Vagina (tissue), 2 donors: ENCODE measurements around the gene FAAP20. TPM values are rescaled to one million over a fixed set of nuclear protein-coding genes. Genes with fewer than 3 reads are reported as not detected.

Experiments
- DNase-seq, 2 donors: peaks; one replicate each; pipeline ENCODE4 v3.0.0-alpha.2; 2017; ENCODE audit errors: extremely low spot score in 2 of 2
- H3K27ac ChIP-seq: fragments of 200-600 bp; sonication (generic); one replicate; pipeline ENCODE4 v1.5.1; 2019
- H3K27me3 ChIP-seq: fragments of 200-600 bp; sonication (generic); one replicate; pipeline ENCODE4 v1.5.1; 2019
- H3K36me3 ChIP-seq, 2 donors: fragments of 200-600 bp; sonication (generic); one replicate each; pipeline ENCODE4 v1.5.1; 2017 to 2019
- H3K4me1 ChIP-seq: fragments of 200-600 bp; sonication (generic); one replicate; pipeline ENCODE4 v1.5.1; 2019
- H3K4me3 ChIP-seq, 2 donors: fragments of 200-600 bp; sonication (generic); 1 replicate in 1 of 2; 2 replicates in 1 of 2; pipeline ENCODE4 v1.5.1; 2016 to 2019
- H3K9me3 ChIP-seq: fragments of 200-600 bp; sonication (generic); one replicate; pipeline ENCODE4 v1.5.1; 2019
- POLR2A ChIP-seq, 2 donors: fragments of 450-650 bp; IDR thresholded peaks; one replicate each; pipeline ENCODE4 v1.6.1; 2017; ENCODE audit warnings: antibody characterized with exemption in 2 of 2, mild to moderate bottlenecking in 2 of 2, moderate library complexity in 2 of 2
- POLR2AphosphoS5 ChIP-seq, 2 donors: sonication (generic); formaldehyde crosslinking; IDR thresholded peaks; one replicate each; pipeline ENCODE4 v1.9.0; 2017; ENCODE audit warnings: antibody characterized with exemption in 2 of 2, mild to moderate bottlenecking in 2 of 2, low read depth in 1 of 2; ENCODE audit not compliant: insufficient read depth in 1 of 2
- intact Hi-C: fragments of 100-400 bp; cut with DNase I; formaldehyde crosslinking; loops from one replicate; pipeline ENCODE4 v1.15.1; 2023
- total RNA-seq: library from RNA; depleted of rRNA; stranded (reverse); fragments of >200 nt; gene quantifications from one replicate; pipeline ENCODE4 v1.2.3, GENCODE V29; 2016
- TF ChIP-seq, protein P1 (sequence below), 3 experiments: fragments of 450-650 bp in 2 of 3; fragments of 200-600 bp in 1 of 3; sonication (generic) in 1 of 3; IDR thresholded peaks; one replicate each; pipeline ENCODE4 v1.5.1; 2017 to 2019; ENCODE audit warnings: antibody characterized with exemption in 3 of 3, mild to moderate bottlenecking in 2 of 3, moderate library complexity in 2 of 3

FAAP20 gene
- total RNA-seq, 1 donor from 2014 or later: 92.3 TPM

- intact Hi-C loops: no loop called here
- Histone ChIP-seq H3K4me1 (peaks cover 59% of the 10 kb centered on the region), H3K4me3 (no peak overlapping the region), H3K27me3 (no peaks in the 10 kb centered on the region), H3K36me3 (no peaks in the 10 kb centered on the region), H3K27ac (no peak overlapping the region), H3K9me3 (no peaks in the 10 kb centered on the region)
- no peak for TF ChIP-seq POLR2AphosphoS5 (IDR thresholded peaks at IDR 0.05; ENCODE audit: insufficient read depth in 1 of 2, low read depth in 1 of 2)
- TF ChIP-seq POLR2A (IDR thresholded peaks at IDR 0.05): no peak
- TF ChIP-seq, protein P1, sequence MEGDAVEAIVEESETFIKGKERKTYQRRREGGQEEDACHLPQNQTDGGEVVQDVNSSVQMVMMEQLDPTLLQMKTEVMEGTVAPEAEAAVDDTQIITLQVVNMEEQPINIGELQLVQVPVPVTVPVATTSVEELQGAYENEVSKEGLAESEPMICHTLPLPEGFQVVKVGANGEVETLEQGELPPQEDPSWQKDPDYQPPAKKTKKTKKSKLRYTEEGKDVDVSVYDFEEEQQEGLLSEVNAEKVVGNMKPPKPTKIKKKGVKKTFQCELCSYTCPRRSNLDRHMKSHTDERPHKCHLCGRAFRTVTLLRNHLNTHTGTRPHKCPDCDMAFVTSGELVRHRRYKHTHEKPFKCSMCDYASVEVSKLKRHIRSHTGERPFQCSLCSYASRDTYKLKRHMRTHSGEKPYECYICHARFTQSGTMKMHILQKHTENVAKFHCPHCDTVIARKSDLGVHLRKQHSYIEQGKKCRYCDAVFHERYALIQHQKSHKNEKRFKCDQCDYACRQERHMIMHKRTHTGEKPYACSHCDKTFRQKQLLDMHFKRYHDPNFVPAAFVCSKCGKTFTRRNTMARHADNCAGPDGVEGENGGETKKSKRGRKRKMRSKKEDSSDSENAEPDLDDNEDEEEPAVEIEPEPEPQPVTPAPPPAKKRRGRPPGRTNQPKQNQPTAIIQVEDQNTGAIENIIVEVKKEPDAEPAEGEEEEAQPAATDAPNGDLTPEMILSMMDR (IDR thresholded peaks at IDR 0.05): no peak
- no peak for DNase-seq
Measured at GRCh38 chr1:2202008-2202575, 7.5 kb upstream of the FAAP20 start.

DNA sequence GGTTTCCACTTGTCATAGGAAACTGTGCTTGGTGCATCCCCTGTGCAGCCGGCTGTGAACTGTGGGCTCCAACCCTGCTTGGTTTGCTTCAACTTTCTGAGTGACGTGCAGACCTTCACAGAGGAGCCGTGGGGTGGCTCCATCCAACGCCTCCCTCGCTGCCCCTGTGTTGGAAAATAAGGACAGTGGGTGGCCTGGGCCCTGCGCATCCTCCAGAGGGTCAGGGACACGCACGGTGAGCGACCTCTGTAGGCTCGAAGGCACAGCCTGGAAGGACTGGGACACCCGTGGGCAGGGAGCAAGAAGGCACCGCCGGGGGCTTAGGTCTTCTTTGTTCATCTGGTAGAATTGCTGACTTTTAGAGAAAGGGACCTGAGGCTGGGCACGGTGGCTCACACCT is 6.5 kb upstream of the FAAP20 start:
- no peak overlapping the region for H3K27ac ChIP-seq
- H3K36me3 ChIP-seq: no peaks in the 10 kb centered on the region
- intact Hi-C loops: no loop called here
- TF ChIP-seq, protein P1 (IDR thresholded peaks at IDR 0.05): no peak
- TF ChIP-seq POLR2A (IDR thresholded peaks at IDR 0.05) (no peak), POLR2AphosphoS5 (IDR thresholded peaks at IDR 0.05; ENCODE audit: insufficient read depth in 1 of 2, low read depth in 1 of 2) (no peak)
- no peak for DNase-seq
- peaks cover 49% of the 10 kb centered on the region for H3K4me1 ChIP-seq
- no peaks in the 10 kb centered on the region for H3K9me3 ChIP-seq
- H3K27me3 ChIP-seq: no peaks in the 10 kb centered on the region
- no peak overlapping the region for H3K4me3 ChIP-seq

DNA sequence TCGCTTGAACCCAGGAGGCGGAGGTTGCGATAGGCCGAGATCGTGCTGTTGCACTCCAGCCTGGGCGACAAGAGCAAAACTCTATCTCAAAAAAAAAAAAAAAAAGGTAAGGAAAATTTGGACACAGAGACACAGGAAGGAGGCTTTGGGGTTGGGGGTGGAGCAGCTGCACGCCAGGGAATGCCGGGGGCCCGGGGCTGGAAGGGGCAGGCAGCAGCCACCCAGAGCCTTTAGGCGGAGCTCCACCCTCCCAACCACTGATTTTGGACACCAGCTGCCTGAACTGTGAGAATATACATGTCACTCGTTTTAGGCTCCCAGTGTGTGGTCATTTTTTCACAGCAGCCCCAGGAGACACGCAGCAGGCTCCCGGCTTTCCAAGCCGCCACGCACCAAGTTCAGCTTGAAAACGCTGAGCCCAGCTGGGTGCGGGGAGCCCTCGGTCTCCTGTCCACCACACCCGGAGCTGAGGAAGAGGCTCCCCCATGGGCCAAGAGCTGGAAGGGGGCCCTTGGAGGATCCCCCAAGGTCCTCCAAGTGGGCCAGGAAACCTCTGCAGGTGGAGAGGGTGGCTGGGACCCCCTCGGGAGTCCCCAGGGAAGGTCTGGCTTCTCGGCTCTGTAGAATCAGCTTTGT is 5.9 kb upstream of the FAAP20 start:
- no peak overlapping the region for H3K27ac ChIP-seq
- TF ChIP-seq POLR2AphosphoS5 (IDR thresholded peaks at IDR 0.05; ENCODE audit: insufficient read depth in 1 of 2, low read depth in 1 of 2): no peak
- TF ChIP-seq, protein P1 (IDR thresholded peaks at IDR 0.05): no peak
- TF ChIP-seq POLR2A (IDR thresholded peaks at IDR 0.05): no peak
- intact Hi-C loops: no loop called here

DNA sequence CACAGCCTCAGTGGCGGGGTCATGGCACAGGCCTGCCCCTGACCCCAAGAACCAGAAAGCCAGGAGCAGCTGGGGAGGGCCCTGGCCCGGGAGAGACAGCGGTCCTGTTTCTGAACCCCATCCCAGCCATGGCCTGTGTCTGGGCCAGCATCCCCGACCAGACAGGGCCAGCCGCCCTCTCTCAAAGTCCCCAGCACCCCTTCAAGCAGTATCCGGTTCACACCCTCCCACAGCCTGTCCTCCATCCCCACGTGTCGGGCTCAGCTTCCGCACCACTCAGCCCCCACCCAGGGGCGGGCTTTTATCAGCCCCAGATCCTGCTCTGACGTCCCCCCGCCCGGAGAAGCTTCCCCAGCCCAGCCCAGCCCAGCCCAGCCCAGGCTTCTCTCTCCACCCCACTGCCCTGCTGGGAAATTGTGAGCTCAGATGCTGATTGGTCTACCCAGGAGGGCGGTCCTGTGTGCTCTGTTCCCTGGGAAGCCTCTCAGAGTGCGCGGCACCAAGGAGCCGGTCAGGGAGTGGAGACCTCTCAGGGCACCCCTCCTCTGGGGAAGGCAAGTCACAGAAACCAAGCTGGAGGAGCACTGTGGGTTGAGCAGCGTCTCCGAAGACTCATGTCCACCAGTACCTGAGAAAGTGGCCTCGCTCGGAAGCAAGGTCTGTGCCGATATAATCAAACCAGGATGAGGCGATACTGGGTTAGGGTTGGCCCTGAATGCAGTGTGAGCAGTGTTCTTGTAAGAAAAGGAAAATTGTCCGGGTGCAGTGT is 4.7 kb upstream of the FAAP20 start:
- Histone ChIP-seq H3K27ac (peak overlapping the region; percentile 83), H3K4me1 (peaks cover 46% of the 10 kb centered on the region), H3K36me3 (no peaks in the 10 kb centered on the region), H3K9me3 (no peaks in the 10 kb centered on the region), H3K27me3 (no peaks in the 10 kb centered on the region), H3K4me3 (peak overlapping the region; percentile 36 to 61)
- no peak for DNase-seq
- peak in 1 of 2 donors; percentile 52 for TF ChIP-seq POLR2A (IDR thresholded peaks at IDR 0.05)
- TF ChIP-seq, protein P1 (IDR thresholded peaks at IDR 0.05): no peak
- peak; percentile 45 to 87 for TF ChIP-seq POLR2AphosphoS5 (IDR thresholded peaks at IDR 0.05; ENCODE audit: insufficient read depth in 1 of 2, low read depth in 1 of 2)
- intact Hi-C loops: loop anchor here (5.0 to 10.0 kb wide), 2 partner anchors 33 to 346 kb away; no protein-coding TSS in a partner anchor

More for the DNA sequence above, 5.9 kb upstream of the FAAP20 start:
- Histone ChIP-seq H3K4me3 (no peak overlapping the region), H3K9me3 (no peaks in the 10 kb centered on the region), H3K4me1 (peaks cover 49% of the 10 kb centered on the region), H3K36me3 (no peaks in the 10 kb centered on the region), H3K27me3 (no peaks in the 10 kb centered on the region)
- no peak for DNase-seq
